Keratinocyte (primary cell): ENCODE results near the gene CPLX3. TPM values are rescaled to one million over a fixed set of nuclear protein-coding genes. Genes with fewer than 3 reads are reported as not detected.

Experiments
- DNase-seq: peaks from one replicate; pipeline ENCODE4 v3.0.0-alpha.2; 2011; ENCODE audit warnings: low read depth, missing footprints, low spot score
- FAIRE-seq: peaks from 2 replicates; lab custom pipeline; 2011; peaks lifted over from hg19 to GRCh38; lab: Jason Lieb, UNC
- H2AFZ ChIP-seq: 2 replicates; pipeline ENCODE4 v1.6.0; 2012; ENCODE audit warnings: low read length, control low read depth, inconsistent platforms; ENCODE audit not compliant: control insufficient read depth
- H3K27ac ChIP-seq: 2 replicates; pipeline ENCODE4 v1.5.1; 2011; ENCODE audit warnings: low read length; ENCODE audit not compliant: control insufficient read depth, insufficient read depth
- H3K27me3 ChIP-seq: 3 replicates; pipeline ENCODE4 v1.6.0; 2011; ENCODE audit warnings: low read length; ENCODE audit not compliant: control insufficient read depth, insufficient read depth; ENCODE audit errors: extremely low read depth
- H3K36me3 ChIP-seq, 2 experiments: 2 replicates in 1 of 2; 3 replicates in 1 of 2; pipeline ENCODE4 v1.5.1; 2011; ENCODE audit warnings: low read length in 2 of 2, mild to moderate bottlenecking in 1 of 2; ENCODE audit not compliant: control insufficient read depth in 2 of 2, insufficient read depth in 2 of 2; ENCODE audit errors: extremely low read depth in 1 of 2
- H3K4me1 ChIP-seq: 3 replicates; pipeline ENCODE4 v1.5.1; 2011; ENCODE audit warnings: low read length; ENCODE audit not compliant: control insufficient read depth, insufficient read depth; ENCODE audit errors: extremely low read depth
- H3K4me2 ChIP-seq: 3 replicates; pipeline ENCODE4 v1.6.0; 2011; ENCODE audit warnings: low read depth, low read length; ENCODE audit not compliant: control insufficient read depth, insufficient read depth; ENCODE audit errors: extremely low read depth
- H3K4me3 ChIP-seq, 3 experiments: fragments of 200-600 bp in 1 of 3; sonication (generic) in 1 of 3; 2 replicates in 2 of 3; 3 replicates in 1 of 3; pipeline ENCODE4 v1.5.1; 2011 to 2016; ENCODE audit warnings: low read length in 3 of 3, mild to moderate bottlenecking in 3 of 3, control low read depth in 2 of 3, inconsistent platforms in 1 of 3, low read depth in 1 of 3, mixed read lengths in 1 of 3, mixed run types in 1 of 3, moderate library complexity in 1 of 3; ENCODE audit not compliant: control insufficient read depth in 2 of 3, insufficient read depth in 2 of 3; ENCODE audit errors: extremely low read depth in 1 of 3
- H3K79me2 ChIP-seq: 2 replicates; pipeline ENCODE4 v1.6.0; 2012; ENCODE audit warnings: low read length; ENCODE audit not compliant: control insufficient read depth, insufficient read depth
- H3K9ac ChIP-seq: 3 replicates; pipeline ENCODE4 v1.6.0; 2011; ENCODE audit warnings: low read length; ENCODE audit not compliant: control insufficient read depth, insufficient read depth; ENCODE audit errors: extremely low read depth
- H3K9me1 ChIP-seq: 3 replicates; pipeline ENCODE4 v1.6.0; 2011; ENCODE audit warnings: low read length; ENCODE audit not compliant: control insufficient read depth, insufficient read depth; ENCODE audit errors: extremely low read depth
- H3K9me3 ChIP-seq: 2 replicates; pipeline ENCODE4 v1.5.1; 2012; ENCODE audit warnings: low read depth, low read length; ENCODE audit not compliant: control insufficient read depth
- H4K20me1 ChIP-seq: 3 replicates; pipeline ENCODE4 v1.6.0; 2011; ENCODE audit warnings: low read length; ENCODE audit not compliant: control insufficient read depth, insufficient read depth; ENCODE audit errors: extremely low read depth
- EZH2 ChIP-seq: IDR thresholded peaks from one replicate; pipeline ENCODE4 v1.6.1; 2012; ENCODE audit warnings: inconsistent platforms, mild to moderate bottlenecking, low read length, moderate library complexity
- dilution Hi-C: fragments of 300-500 bp; cut with MboI; formaldehyde crosslinking; loops from one replicate; pipeline ENCODE4 v1.7.0; 2020; ENCODE audit warnings: low sequenced_read_pairs; ENCODE audit not compliant: extremely low pct_ligation_motif_present
- polyA plus RNA-seq, 5 experiments: library from polyadenylated mRNA; depleted of rRNA in 3 of 5; stranded (reverse) in 3 of 5; stranded (forward) in 1 of 5; unstranded in 1 of 5; fragments of >200 nt; gene quantifications; 1 replicate in 1 of 5; 2 replicates in 3 of 5; 3 replicates in 1 of 5; pipeline versions ENCODE4 v1.2.1 to v1.2.3, GENCODE V29; 2011 to 2012; ENCODE audit warnings: missing spikeins in 2 of 5, low read depth in 1 of 5, low replicate concordance in 1 of 5
- TF ChIP-seq, protein P1 (sequence below), 3 experiments: IDR thresholded peaks in 1 of 3; conservative IDR thresholded peaks in 1 of 3; optimal IDR thresholded peaks in 1 of 3; 2 replicates in 2 of 3; 3 replicates in 1 of 3; pipeline versions ENCODE3 to v1.5.1; 2011; ENCODE audit warnings: low read length in 3 of 3, mild to moderate bottlenecking in 3 of 3, moderate library complexity in 2 of 3, control low read depth in 1 of 3, inconsistent platforms in 1 of 3; ENCODE audit not compliant: insufficient read depth in 2 of 3; ENCODE audit errors: extremely low read depth in 1 of 3

The CPLX3 gene
- polyA plus RNA-seq, 1 donor (not counting 4 experiments of a cell fraction or from before 2014, with no cell fraction given), result not detected

DNA sequence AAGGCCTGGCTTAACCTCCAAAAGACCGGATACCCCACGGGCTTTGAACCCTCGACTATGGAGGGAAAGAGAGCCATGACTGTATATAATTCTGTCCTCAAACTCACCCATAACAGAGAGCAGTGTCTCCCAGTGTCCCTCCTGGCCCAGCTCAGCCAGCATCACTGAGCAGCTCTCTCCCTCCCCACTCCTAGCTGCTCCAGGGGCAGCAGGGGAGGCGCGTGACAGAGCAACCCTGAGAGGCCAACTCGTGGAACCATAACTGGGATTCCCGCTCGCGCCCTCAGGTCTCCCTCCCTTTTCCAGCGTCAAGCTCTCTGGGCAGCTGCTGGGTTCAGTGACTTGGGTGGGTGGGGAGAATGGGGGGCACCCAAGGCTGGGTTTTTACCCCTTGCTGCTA is 561 bp upstream of the CPLX3 start:
- no peaks in the 10 kb centered on the region for H3K9me1 ChIP-seq
- H3K79me2 ChIP-seq, result no peaks in the 10 kb centered on the region
- no peaks in the 10 kb centered on the region for H3K9me3 ChIP-seq
- no peak overlapping the region for H3K4me2 ChIP-seq
- no peaks in the 10 kb centered on the region for H3K36me3 ChIP-seq
- DNase-seq (no peak), FAIRE-seq (no peak)
- H3K9ac ChIP-seq, result no peak overlapping the region
- no peaks in the 10 kb centered on the region for H4K20me1 ChIP-seq
- H3K4me3 ChIP-seq, result no peak overlapping the region
- TF ChIP-seq, protein P1, sequence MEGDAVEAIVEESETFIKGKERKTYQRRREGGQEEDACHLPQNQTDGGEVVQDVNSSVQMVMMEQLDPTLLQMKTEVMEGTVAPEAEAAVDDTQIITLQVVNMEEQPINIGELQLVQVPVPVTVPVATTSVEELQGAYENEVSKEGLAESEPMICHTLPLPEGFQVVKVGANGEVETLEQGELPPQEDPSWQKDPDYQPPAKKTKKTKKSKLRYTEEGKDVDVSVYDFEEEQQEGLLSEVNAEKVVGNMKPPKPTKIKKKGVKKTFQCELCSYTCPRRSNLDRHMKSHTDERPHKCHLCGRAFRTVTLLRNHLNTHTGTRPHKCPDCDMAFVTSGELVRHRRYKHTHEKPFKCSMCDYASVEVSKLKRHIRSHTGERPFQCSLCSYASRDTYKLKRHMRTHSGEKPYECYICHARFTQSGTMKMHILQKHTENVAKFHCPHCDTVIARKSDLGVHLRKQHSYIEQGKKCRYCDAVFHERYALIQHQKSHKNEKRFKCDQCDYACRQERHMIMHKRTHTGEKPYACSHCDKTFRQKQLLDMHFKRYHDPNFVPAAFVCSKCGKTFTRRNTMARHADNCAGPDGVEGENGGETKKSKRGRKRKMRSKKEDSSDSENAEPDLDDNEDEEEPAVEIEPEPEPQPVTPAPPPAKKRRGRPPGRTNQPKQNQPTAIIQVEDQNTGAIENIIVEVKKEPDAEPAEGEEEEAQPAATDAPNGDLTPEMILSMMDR (optimal IDR thresholded peaks at IDR 0.05 in 1 of 3, IDR thresholded peaks at IDR 0.05 in 1 of 3, conservative IDR thresholded peaks at IDR 0.05 in 1 of 3; ENCODE audit: extremely low read depth in 1 of 3, insufficient read depth in 2 of 3, low read length in 3 of 3), result no peak
- TF ChIP-seq EZH2, result no peak
- no peaks in the 10 kb centered on the region for H3K4me1 ChIP-seq
- dilution Hi-C loops, result no loop called here
- H3K27me3 ChIP-seq, result peaks cover 47% of the 10 kb centered on the region
- no peak overlapping the region for H3K27ac ChIP-seq
- no peak overlapping the region for H2AFZ ChIP-seq

DNA sequence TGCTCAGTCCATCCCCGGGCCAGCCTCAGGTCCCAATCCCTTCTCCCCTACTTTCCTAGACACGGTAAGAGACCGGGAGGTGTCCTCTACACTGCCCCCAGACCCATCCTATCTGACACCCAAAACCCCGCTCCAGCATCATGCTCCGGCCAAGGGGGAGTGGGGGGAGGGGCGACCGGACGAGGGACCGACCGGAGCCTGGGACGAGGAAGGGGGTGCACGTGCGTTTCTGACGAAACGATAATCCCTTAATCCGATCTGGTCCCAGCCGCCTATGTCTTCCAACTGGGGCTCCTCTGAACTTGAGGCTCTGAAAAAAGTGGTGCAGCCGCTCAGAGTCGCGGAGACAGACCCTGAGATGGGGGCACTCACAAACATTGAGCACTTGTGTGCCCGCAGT is 494 bp downstream of the CPLX3 start:
- Histone ChIP-seq H3K9me3 (no peaks in the 10 kb centered on the region), H3K27me3 (peaks cover 47% of the 10 kb centered on the region), H3K4me1 (no peaks in the 10 kb centered on the region), H4K20me1 (no peaks in the 10 kb centered on the region), H3K79me2 (no peaks in the 10 kb centered on the region), H3K36me3 (no peaks in the 10 kb centered on the region), H3K9ac (no peak overlapping the region), H3K4me3 (no peak overlapping the region), H3K9me1 (no peaks in the 10 kb centered on the region), H3K27ac (no peak overlapping the region), H2AFZ (no peak overlapping the region), H3K4me2 (no peak overlapping the region)
- no peak for DNase-seq
- dilution Hi-C loops, result no loop called here
- TF ChIP-seq, protein P1 (optimal IDR thresholded peaks at IDR 0.05 in 1 of 3, IDR thresholded peaks at IDR 0.05 in 1 of 3, conservative IDR thresholded peaks at IDR 0.05 in 1 of 3; ENCODE audit: extremely low read depth in 1 of 3, insufficient read depth in 2 of 3, low read length in 3 of 3), result no peak
- TF ChIP-seq EZH2, result no peak
- FAIRE-seq, result no peak
